ENCODE results near the gene C22orf23. TPM values are rescaled to one million over a fixed set of nuclear protein-coding genes. Genes with fewer than 3 reads are reported as not detected.

C22orf23 gene
- total and polyA plus RNA-seq, 2 of the 13 experiments (the other 11 are each of a cell fraction or from before 2014, with no cell fraction given), result 0.21 to 0.24 TPM

GRCh38 chr22:37904572-37905533 lies 48.5 kb downstream of the C22orf23 start (continued):
- TF ChIP-seq TOPORS (CRISPR knock-in tag; IDR thresholded peaks at IDR 0.05) (no peak), TCF7 (IDR thresholded peaks at IDR 0.05; ENCODE audit: low read depth) (no peak), SETDB1 (CRISPR knock-in tag; IDR thresholded peaks at IDR 0.05; ENCODE audit: borderline replicate concordance) (no peak), MEF2D (CRISPR knock-in tag; IDR thresholded peaks at IDR 0.05) (0 out of 2 replicates have a peak, but pooled peaks have one; percentile 22), WIZ (CRISPR knock-in tag; IDR thresholded peaks at IDR 0.05) (no peak), PAWR (CRISPR knock-in tag; IDR thresholded peaks at IDR 0.05; ENCODE audit: borderline replicate concordance) (no peak), ZNF446 (CRISPR knock-in tag; IDR thresholded peaks at IDR 0.05) (no peak), ZBTB37 (CRISPR knock-in tag; IDR thresholded peaks at IDR 0.05) (no peak), ZUFSP (CRISPR knock-in tag; IDR thresholded peaks at IDR 0.05; ENCODE audit: borderline replicate concordance) (no peak), ATF3 (CRISPR knock-in tag; IDR thresholded peaks at IDR 0.05) (peak; percentile 75), ZFP1 (CRISPR knock-in tag; IDR thresholded peaks at IDR 0.05) (no peak), ZKSCAN5 (CRISPR knock-in tag; IDR thresholded peaks at IDR 0.05) (no peak), MED13 (CRISPR knock-in tag; IDR thresholded peaks at IDR 0.05) (no peak), CREB1 (IDR thresholded peaks at IDR 0.05) (0 out of 2 replicates have a peak, but pooled peaks have one; percentile 23), CREB1 (CRISPR knock-in tag; IDR thresholded peaks at IDR 0.05) (no peak), TAF15 (IDR thresholded peaks at IDR 0.05; ENCODE audit: low read depth, low read length, poor library complexity, severe bottlenecking) (no peak), ZNF605 (CRISPR knock-in tag; IDR thresholded peaks at IDR 0.05) (no peak), EEA1 (CRISPR knock-in tag; IDR thresholded peaks at IDR 0.05; ENCODE audit: borderline replicate concordance) (no peak), ZNF12 (CRISPR knock-in tag; IDR thresholded peaks at IDR 0.05) (peak; percentile 23; the same call in 1 of the 2 replicates), CEBPB (IDR thresholded peaks at IDR 0.05; ENCODE audit: borderline replicate concordance, low read depth, low read length) (peak; percentile 37; the same call in 1 of the 2 replicates), ZNF564 (CRISPR knock-in tag; IDR thresholded peaks at IDR 0.05) (no peak), BATF2 (CRISPR knock-in tag; IDR thresholded peaks at IDR 0.05) (no peak)
- TF ChIP-seq, protein P1, sequence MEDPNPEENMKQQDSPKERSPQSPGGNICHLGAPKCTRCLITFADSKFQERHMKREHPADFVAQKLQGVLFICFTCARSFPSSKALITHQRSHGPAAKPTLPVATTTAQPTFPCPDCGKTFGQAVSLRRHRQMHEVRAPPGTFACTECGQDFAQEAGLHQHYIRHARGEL (CRISPR knock-in tag; IDR thresholded peaks at IDR 0.05), result no peak

Data from HepG2 (cell line).